Measurements from ENCODE around the gene BTNL9. TPM values are rescaled to one million over a fixed set of nuclear protein-coding genes. Genes with fewer than 3 reads are reported as not detected.

Gene BTNL9
- total RNA-seq (2022; extraction: Qiagen RNA extraction; ENCODE audit: low read depth), result 0.19 to 1.0 TPM (median 0.72 TPM) in 5 replicates

DNA sequence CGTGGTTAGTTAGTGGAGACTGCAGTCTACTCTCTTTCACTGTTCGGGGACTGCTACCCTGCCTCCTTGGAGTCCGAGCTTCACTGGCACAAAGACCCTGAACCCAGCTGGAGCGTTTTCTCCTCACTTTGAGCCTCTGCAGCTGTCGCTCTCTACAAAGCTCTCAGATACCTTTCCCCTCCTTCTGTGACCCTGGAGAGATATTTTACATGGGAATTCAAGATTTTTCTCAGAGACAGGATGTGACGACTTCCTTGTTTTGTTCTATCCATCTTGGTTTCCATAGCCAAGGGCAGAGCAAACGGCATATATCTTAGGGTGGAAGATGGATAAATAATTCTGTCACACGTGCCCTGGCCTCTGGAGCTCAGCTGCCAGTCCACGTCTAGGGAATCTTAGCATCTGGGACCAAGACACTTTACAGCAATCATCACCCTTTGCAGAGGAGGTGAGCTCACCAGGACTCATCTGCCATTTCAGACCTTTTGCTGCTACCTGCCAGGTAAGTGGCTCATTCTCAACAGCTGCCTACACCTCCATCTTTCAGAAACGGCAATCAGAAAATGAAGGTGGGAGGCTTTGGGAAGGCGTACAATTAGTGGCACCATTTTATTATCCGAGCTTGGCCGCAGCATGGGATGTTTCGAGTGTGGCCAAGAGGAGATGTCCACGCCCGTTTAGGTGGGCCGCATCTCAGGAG lies at the start of gene BTNL9:
BTNL9 (plus strand) TSS at position 336 of the 700 bp plus-strand sequence. CDS start 5,224 bp downstream, outside the sequence.

Other genes with a start within 250 kb of the BTNL9 start
- 74.1 to 88.0 TPM (median 82.7 TPM) in 5 replicates for gene MGAT1, start 237.5 kb upstream of the BTNL9 start, total RNA-seq (2022; extraction: Qiagen RNA extraction; ENCODE audit: low read depth)
- 5.6 to 10.6 TPM (median 8.6 TPM) in 5 replicates for gene ZFP62, start 179.0 kb upstream of the BTNL9 start, total RNA-seq (2022; extraction: Qiagen RNA extraction; ENCODE audit: low read depth)
- not detected in 5 replicates for gene BTNL8, start 141.1 kb upstream of the BTNL9 start, total RNA-seq (2022; extraction: Qiagen RNA extraction; ENCODE audit: low read depth)
- not detected in 5 replicates for gene BTNL3, start 51.4 kb upstream of the BTNL9 start, total RNA-seq (2022; extraction: Qiagen RNA extraction; ENCODE audit: low read depth)
- not detected in 5 replicates for gene OR2V1, start 90.9 kb downstream of the BTNL9 start, total RNA-seq (2022; extraction: Qiagen RNA extraction; ENCODE audit: low read depth)
- gene OR2V2, start 107.3 kb downstream of the BTNL9 start, total RNA-seq (2022; extraction: Qiagen RNA extraction; ENCODE audit: low read depth), result not detected in 5 replicates
- 27.8 to 44.8 TPM (median 42.6 TPM) in 5 replicates for gene TRIM7, start 164.9 kb downstream of the BTNL9 start, total RNA-seq (2022; extraction: Qiagen RNA extraction; ENCODE audit: low read depth)
- 21.5 to 29.5 TPM (median 28.7 TPM) in 5 replicates for gene TRIM41, start 183.0 kb downstream of the BTNL9 start, total RNA-seq (2022; extraction: Qiagen RNA extraction; ENCODE audit: low read depth)
- gene RACK1, start 203.6 kb downstream of the BTNL9 start, total RNA-seq (2022; extraction: Qiagen RNA extraction; ENCODE audit: low read depth), result 3,139 to 3,838 TPM (median 3,319 TPM) in 5 replicates
- 4.0 to 6.8 TPM (median 6.0 TPM) in 5 replicates for gene TRIM52, start 220.9 kb downstream of the BTNL9 start, total RNA-seq (2022; extraction: Qiagen RNA extraction; ENCODE audit: low read depth)

Data from A549 treated with GW870086 at 1 μM for 4 hours (cell line).